ENCODE data around the gene PDGFB.

GRCh38 chr22:39246217-39246616, 1.4 kb upstream of the PDGFB start:
- TF ChIP-seq POLR2A (IDR thresholded peaks at IDR 0.05) (no peak), CTCF (IDR thresholded peaks at IDR 0.05 in 8 of 11, conservative IDR thresholded peaks at IDR 0.05 in 3 of 11) (no peak)
